Ramos (cell line): ENCODE measurements around the gene IL33.

Experiments
- in situ Hi-C: fragments of 300-500 bp; cut with MboI; formaldehyde crosslinking; loops from one replicate; pipeline ENCODE4 v1.14.3; 2022; ENCODE audit warnings: low sequenced_read_pairs; ENCODE audit not compliant: unreplicated experiment

The IL33 gene

DNA sequence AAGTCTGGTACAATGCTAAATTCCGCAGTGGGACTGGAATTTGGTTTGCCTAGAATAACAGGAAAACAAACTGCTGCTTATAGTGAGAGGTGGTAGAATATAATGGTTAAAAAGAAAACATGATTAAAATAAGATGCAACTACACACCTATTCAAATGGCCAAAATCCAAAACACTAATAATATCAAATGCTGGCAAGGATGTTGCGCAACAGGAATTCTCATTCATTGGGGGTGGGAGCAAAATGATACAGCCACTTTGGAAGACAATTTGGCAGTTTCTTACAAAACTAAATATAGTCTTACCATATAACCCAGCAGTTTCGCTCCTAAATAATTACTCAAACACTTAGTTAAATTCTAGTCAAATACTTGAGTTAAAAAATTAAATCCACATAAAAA is 61.8 kb downstream of the IL33 start:
- in situ Hi-C loops = no loop called here

DNA sequence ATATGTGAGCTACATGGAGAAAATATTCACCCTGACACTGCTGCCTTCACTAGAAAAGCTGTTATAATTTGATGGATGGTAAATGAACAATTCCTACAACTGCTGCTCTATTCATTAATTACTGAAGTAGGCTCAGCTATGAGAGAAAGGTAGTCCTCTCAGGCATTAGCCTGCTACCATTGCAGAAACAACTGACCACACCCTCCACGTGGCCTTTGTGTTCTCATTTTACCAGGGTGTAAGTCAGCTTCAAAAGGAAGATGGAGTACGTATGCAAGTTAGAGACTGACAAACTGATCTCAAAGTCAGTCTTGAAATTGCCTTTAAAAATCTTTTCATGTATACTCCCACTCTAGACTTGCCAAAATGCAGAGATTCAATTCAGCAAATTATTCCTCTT is 86.3 kb downstream of the IL33 start:
- in situ Hi-C loops = loop anchor here (10.0 kb wide), 1 partner anchor 417 kb away; no protein-coding TSS in a partner anchor

DNA sequence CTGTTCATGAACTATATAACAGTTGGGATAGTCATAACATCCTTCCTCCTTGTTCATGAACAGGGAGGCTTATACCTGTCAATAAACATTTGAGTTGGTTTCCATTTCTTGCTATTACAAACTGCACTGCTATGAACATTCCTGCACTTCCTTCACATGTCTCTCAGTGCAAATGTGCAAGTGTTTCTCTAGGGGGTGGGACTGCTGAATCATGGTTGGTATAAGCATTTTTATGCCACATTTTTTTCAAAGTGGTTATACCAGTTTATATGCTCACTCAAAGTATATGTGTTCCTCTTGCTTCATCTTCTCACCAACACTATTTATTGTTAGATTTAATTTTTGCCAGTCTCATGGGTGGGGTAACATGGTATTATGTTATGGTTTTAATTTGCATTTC is 86.8 kb downstream of the IL33 start:
- in situ Hi-C loops = loop anchor here (10.0 kb wide), 1 partner anchor 418 kb away; no protein-coding TSS in a partner anchor

DNA sequence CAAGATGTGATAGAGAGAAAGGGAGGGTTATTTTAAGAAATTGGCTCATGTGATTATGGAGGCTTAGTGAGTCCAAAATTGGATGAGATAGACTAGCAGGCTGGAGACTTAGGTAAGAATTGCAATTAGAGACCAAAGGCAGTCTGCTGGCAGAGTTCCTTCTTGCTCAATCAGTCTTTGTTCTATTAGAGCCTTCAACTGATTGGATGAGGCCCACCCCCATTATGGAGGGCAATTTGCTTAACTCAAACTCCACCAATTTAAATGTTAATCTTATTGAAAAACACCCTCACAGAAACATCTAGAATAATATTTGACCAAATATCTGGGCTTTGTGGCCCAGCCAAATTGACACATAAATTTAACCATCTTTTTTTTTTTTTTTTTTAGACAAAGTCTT is 88.6 kb downstream of the IL33 start:
- in situ Hi-C loops = loop anchor here (10.0 kb wide), 1 partner anchor 419 kb away; no protein-coding TSS in a partner anchor

DNA sequence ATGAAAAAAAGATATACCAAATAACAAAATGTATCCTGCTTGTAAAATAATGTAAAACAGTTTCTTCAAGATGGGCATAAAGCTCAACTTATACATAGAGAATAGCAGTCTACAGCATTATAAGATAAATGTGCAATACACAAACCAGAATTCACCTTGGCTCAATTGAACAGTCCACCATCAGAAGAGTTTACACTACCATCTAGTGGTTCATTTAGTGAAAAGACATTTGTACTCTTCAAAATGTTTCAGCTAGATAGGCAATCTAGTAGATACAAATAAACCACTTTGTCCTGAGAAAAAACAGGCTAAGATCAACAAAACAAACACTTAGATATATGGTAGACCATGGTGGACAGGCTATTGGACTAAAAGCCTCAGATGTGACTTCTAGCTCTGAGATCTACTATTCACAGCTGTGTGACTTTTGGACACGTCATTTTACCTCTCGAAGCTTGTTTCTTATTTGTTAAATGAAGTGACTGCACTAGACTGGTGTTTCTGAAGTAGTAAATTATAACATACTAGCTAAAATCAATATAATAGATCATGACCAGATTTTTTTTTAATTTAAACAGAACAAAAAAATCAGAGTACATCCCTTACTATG is 90.5 kb downstream of the IL33 start:
- in situ Hi-C loops = loop anchor here (10.0 kb wide), 1 partner anchor 421 kb away; no protein-coding TSS in a partner anchor
